Islet of Langerhans (tissue), 1 donor: ENCODE data around the gene RIN3.

ENCODE experiments used
- FAIRE-seq: peaks from one replicate; lab custom pipeline; 2011; peaks lifted over from hg19 to GRCh38; lab: Jason Lieb, UNC

The RIN3 gene

GRCh38 chr14:92484132-92484823 is 29.3 kb upstream of the RIN3 start:
- no peak for FAIRE-seq

- FAIRE-seq: no peak
Observed at GRCh38 chr14:92486881-92487280, 26.7 kb upstream of the RIN3 start.

- FAIRE-seq: no peak
Observed at GRCh38 chr14:92487513-92488133, 26.0 kb upstream of the RIN3 start.

- no peak for FAIRE-seq
Observed at GRCh38 chr14:92489394-92490238, 24.0 kb upstream of the RIN3 start.

GRCh38 chr14:92490239-92490959 is 23.2 kb upstream of the RIN3 start:
- FAIRE-seq: no peak

- FAIRE-seq: no peak
Observed at GRCh38 chr14:92491782-92492181, 21.8 kb upstream of the RIN3 start.

GRCh38 chr14:92492258-92492657 is 21.3 kb upstream of the RIN3 start:
- FAIRE-seq: no peak

- FAIRE-seq: no peak
Observed at GRCh38 chr14:92493024-92493423, 20.6 kb upstream of the RIN3 start.

GRCh38 chr14:92493492-92493891 is 20.1 kb upstream of the RIN3 start:
- FAIRE-seq: no peak

- FAIRE-seq: no peak
Observed at GRCh38 chr14:92494512-92494911, 19.1 kb upstream of the RIN3 start.

GRCh38 chr14:92495027-92495426 is 18.6 kb upstream of the RIN3 start:
- no peak for FAIRE-seq

GRCh38 chr14:92496191-92496857 is 17.3 kb upstream of the RIN3 start:
- FAIRE-seq: no peak

GRCh38 chr14:92497391-92497790 is 16.2 kb upstream of the RIN3 start:
- FAIRE-seq: no peak

- FAIRE-seq: no peak
Observed at GRCh38 chr14:92499234-92499633, 14.3 kb upstream of the RIN3 start.

- no peak for FAIRE-seq
Observed at GRCh38 chr14:92500491-92500941, 13.1 kb upstream of the RIN3 start.

- no peak for FAIRE-seq
Observed at GRCh38 chr14:92501891-92502351, 11.7 kb upstream of the RIN3 start.

- FAIRE-seq: no peak
Observed at GRCh38 chr14:92502541-92503286, 10.9 kb upstream of the RIN3 start.

- no peak for FAIRE-seq
Observed at GRCh38 chr14:92503756-92504491, 9.7 kb upstream of the RIN3 start.

- FAIRE-seq: no peak
Observed at GRCh38 chr14:92505826-92506225, 7.8 kb upstream of the RIN3 start.

- FAIRE-seq: no peak
Observed at GRCh38 chr14:92506231-92506630, 7.3 kb upstream of the RIN3 start.
